ENCODE measurements around the gene ROBO2. TPM values are rescaled to one million over a fixed set of nuclear protein-coding genes. Genes with fewer than 3 reads are reported as not detected.

ROBO2 gene
- total and polyA plus RNA-seq, 2 experiments from 2014 or later: 1.5 to 7.8 TPM

GRCh38 chr3:77602722-77603121 lies 562.8 kb downstream of the ROBO2 start:
- H3K9me2 ChIP-seq (ENCODE audit: insufficient read depth): 0 out of 2 replicates have a peak, but pooled peaks cover 5% of the 10 kb centered on the region
- H3K27me3 ChIP-seq (ENCODE audit: insufficient read depth): no peaks in the 10 kb centered on the region
- H3K36me3 Mint-ChIP-seq (ENCODE audit: low read depth): no peaks in the 10 kb centered on the region
- no peak overlapping the region for H3K4me2 ChIP-seq
- H3K27ac ChIP-seq (ENCODE audit: low read depth): no peak overlapping the region
- no peaks in the 10 kb centered on the region for H3K36me3 ChIP-seq (ENCODE audit: insufficient read depth)
- TF ChIP-seq CREB1 (CRISPR knock-in tag; IDR thresholded peaks at IDR 0.05; ENCODE audit: low read depth): no peak
- TF ChIP-seq REST (IDR thresholded peaks at IDR 0.05; ENCODE audit: unreplicated experiment): no peak
- TF ChIP-seq CTCF (conservative IDR thresholded peaks at IDR 0.05; ENCODE audit: low read depth in 2 of 2): no peak
- TF ChIP-seq POLR2AphosphoS5 (IDR thresholded peaks at IDR 0.05; ENCODE audit: low read depth): no peak
- no peak for TF ChIP-seq STAT1 (IDR thresholded peaks at IDR 0.05; ENCODE audit: unreplicated experiment)
- no peak for TF ChIP-seq ZNF462 (CRISPR knock-in tag; IDR thresholded peaks at IDR 0.05)
- no peak for TF ChIP-seq NANOG (IDR thresholded peaks at IDR 0.05; ENCODE audit: borderline replicate concordance)
- H4K20me1 ChIP-seq (replicated peaks; ENCODE audit: insufficient read depth): no peaks in the 10 kb centered on the region
- no peaks in the 10 kb centered on the region for H3F3A ChIP-seq (replicated peaks; ENCODE audit: low read depth)
- H3K79me2 ChIP-seq (replicated peaks; ENCODE audit: insufficient read depth): no peaks in the 10 kb centered on the region
- peaks cover 8% of the 10 kb centered on the region; the same call in 2 of the 3 replicates for H3K4me1 Mint-ChIP-seq
- H3K9me3 Mint-ChIP-seq: no peaks in the 10 kb centered on the region
- H3K4me3 ChIP-seq: no peak overlapping the region
- ATAC-seq (no peak), DNase-seq (ENCODE audit: low spot score) (no peak)
- H3K4me3 Mint-ChIP-seq: no peak overlapping the region
- no peaks in the 10 kb centered on the region for H3K27me3 Mint-ChIP-seq (ENCODE audit: insufficient read depth, low read depth, poor library complexity)
- H3K27ac Mint-ChIP-seq: no peak overlapping the region
- 0 out of 2 replicates have a peak, but pooled peaks cover 6% of the 10 kb centered on the region for H3K4me1 ChIP-seq (ENCODE audit: insufficient read depth)
- H2AFZ ChIP-seq: no peak overlapping the region
